ENCODE results near the gene BAMBI.

DNA sequence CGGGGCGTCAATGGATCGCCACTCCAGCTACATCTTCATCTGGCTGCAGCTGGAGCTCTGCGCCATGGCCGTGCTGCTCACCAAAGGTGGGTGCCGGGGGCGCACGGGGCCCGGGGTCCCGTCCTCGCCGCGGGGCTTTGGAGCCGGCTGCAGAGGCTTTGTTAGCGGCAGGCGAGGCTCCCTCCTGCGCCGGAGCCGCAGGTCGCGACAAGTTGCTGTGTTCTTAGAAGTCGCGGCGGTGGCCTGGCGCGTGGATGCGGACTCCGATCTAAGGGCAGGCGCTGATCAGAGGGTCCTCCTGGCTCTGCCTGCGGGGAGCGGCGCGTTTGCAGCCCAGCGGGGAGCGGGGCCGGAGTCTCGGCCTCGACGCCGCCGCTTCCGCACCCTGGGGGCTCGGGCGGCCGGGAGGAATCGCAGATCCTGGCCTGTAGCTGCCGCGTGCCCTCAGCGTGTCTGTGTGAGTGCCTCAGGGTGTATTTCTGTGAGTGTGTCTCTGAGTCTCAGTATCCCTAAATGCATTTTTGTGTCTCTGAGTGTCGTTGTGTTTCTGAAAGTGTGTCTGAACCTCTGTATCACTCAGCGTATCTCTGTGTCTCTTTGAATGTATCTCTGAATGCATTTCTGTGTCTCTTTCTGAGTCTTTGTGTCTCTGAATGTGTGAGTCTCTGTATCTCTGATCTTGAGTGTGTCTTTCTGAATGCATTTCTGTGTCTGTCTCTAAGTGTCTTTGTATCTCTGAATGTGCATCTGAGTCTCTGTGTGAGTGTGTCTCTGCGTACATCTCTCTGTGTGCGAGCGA, 766 bp downstream of the BAMBI start:
- TF ChIP-seq, protein P1, sequence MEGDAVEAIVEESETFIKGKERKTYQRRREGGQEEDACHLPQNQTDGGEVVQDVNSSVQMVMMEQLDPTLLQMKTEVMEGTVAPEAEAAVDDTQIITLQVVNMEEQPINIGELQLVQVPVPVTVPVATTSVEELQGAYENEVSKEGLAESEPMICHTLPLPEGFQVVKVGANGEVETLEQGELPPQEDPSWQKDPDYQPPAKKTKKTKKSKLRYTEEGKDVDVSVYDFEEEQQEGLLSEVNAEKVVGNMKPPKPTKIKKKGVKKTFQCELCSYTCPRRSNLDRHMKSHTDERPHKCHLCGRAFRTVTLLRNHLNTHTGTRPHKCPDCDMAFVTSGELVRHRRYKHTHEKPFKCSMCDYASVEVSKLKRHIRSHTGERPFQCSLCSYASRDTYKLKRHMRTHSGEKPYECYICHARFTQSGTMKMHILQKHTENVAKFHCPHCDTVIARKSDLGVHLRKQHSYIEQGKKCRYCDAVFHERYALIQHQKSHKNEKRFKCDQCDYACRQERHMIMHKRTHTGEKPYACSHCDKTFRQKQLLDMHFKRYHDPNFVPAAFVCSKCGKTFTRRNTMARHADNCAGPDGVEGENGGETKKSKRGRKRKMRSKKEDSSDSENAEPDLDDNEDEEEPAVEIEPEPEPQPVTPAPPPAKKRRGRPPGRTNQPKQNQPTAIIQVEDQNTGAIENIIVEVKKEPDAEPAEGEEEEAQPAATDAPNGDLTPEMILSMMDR (IDR thresholded peaks at IDR 0.05; ENCODE audit: low read length): no peak
- no peak for TF ChIP-seq EZH2 (IDR thresholded peaks at IDR 0.05; ENCODE audit: borderline replicate concordance, low read length)
